ENCODE results near the gene MOB2.

GRCh38 chr11:1452744-1453143, 33.8 kb downstream of the MOB2 start:
- TF ChIP-seq CTCF (IDR thresholded peaks at IDR 0.05) (no peak), POLR2A (IDR thresholded peaks at IDR 0.05) (no peak)

Measured in breast epithelium (tissue), 3 donors.